ENCODE measurements around the gene AP2A1.

The AP2A1 gene

GRCh38 chr19:49795615-49796014 lies 28.8 kb downstream of the AP2A1 start:
- no peak for DNase-seq

DNA sequence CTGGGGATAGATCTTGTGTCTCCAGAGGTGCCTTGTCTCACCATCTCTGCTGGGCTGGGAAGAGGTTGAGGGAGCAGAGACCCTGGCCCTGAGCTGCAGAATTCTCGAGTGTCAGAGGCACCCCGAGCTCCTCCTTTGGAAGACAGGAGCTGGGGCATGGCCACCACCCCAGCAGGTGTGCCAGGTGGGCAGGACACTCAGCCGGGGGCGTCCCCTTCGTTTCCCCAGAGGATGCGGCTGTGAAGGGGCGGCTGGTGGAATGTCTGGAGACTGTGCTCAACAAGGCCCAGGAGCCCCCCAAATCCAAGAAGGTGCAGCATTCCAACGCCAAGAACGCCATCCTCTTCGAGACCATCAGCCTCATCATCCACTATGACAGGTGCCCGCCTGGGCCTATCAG lies 31.8 kb downstream of the AP2A1 start:
- no peak for DNase-seq

DNA sequence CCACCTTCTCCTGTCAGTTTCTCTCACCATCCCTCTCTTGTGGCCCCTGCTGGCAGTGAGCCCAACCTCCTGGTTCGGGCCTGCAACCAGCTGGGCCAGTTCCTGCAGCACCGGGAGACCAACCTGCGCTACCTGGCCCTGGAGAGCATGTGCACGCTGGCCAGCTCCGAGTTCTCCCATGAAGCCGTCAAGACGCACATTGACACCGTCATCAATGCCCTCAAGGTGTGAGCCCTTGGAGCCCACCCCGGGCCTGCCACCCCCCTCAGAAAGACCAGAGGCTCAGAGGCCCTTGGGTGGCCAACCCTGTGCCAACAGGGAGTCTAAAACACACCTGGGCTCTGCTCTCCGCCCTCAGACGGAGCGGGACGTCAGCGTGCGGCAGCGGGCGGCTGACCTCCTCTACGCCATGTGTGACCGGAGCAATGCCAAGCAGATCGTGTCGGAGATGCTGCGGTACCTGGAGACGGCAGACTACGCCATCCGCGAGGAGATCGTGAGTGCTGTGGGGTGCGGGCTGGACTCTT lies 32.5 kb downstream of the AP2A1 start:
- DNase-seq = no peak

- no peak for DNase-seq
Observed at GRCh38 chr19:49799798-49800376, 33.1 kb downstream of the AP2A1 start.

- DNase-seq = no peak
Observed at GRCh38 chr19:49800771-49801170, 34.0 kb downstream of the AP2A1 start.

- no peak for DNase-seq
Observed at GRCh38 chr19:49801401-49801888, 34.6 kb downstream of the AP2A1 start.

DNA sequence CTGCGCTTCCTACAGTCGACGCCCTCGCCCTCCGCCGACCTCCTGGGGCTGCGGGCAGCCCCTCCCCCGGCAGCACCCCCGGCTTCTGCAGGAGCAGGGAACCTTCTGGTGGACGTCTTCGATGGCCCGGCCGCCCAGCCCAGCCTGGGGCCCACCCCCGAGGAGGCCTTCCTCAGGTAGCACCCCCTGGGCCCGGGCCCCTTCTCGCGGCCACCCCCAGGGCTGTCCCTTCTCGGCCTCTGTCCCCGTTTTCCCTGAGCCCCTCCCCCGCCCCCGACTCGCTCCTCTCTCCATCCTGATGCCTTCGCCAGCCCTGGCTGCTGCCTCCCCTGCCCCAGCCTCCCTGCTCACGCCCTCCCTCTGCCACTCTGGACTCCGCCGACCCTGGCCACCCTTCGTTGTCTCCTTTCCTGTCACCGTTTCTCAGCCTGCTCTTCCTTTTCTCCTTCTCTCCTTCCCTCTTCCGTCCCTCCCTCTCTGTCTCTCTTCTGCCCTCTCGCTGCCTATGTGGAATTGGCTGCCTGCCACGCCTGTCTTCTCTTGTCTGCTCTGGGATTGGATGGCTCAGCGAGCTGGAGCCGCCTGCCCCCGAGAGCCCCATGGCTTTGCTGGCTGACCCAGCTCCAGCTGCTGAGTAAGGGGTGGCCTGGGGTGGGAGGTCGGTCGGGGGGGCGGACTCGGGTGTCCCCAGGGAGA lies 35.3 kb downstream of the AP2A1 start:
- DNase-seq = no peak

DNA sequence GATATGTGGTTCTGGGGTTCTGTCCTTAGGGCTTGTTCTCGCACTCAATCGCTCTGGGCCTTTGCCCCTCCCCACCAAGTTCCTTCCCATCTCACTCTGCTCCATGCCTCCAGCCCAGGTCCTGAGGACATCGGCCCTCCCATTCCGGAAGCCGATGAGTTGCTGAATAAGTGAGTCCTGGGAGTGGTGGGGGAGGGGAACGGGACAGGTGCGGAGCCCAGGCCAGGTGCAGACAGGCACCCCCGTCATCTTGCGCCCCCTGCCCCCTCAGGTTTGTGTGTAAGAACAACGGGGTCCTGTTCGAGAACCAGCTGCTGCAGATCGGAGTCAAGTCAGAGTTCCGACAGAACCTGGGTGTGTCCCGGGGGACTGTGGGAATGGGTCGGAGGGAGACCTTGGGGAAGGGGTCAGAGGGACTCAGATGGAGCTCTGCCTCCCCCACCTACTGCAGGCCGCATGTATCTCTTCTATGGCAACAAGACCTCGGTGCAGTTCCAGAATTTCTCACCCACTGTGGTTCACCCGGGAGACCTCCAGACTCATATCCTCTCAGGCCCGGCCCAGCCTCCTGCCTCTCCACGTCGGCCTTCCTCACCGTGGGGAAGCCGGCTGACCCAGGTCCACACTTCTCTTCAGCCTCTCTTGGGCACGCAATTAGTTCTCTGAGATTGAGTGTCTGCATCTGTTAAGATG lies 36.2 kb downstream of the AP2A1 start:
- no peak for DNase-seq

GRCh38 chr19:49803529-49803856 lies 36.7 kb downstream of the AP2A1 start:
- no peak for DNase-seq

- DNase-seq = no peak
Observed at GRCh38 chr19:49805822-49806619, 39.2 kb downstream of the AP2A1 start.

- no peak for DNase-seq
Observed at GRCh38 chr19:49806620-49806959, 39.8 kb downstream of the AP2A1 start.

DNA sequence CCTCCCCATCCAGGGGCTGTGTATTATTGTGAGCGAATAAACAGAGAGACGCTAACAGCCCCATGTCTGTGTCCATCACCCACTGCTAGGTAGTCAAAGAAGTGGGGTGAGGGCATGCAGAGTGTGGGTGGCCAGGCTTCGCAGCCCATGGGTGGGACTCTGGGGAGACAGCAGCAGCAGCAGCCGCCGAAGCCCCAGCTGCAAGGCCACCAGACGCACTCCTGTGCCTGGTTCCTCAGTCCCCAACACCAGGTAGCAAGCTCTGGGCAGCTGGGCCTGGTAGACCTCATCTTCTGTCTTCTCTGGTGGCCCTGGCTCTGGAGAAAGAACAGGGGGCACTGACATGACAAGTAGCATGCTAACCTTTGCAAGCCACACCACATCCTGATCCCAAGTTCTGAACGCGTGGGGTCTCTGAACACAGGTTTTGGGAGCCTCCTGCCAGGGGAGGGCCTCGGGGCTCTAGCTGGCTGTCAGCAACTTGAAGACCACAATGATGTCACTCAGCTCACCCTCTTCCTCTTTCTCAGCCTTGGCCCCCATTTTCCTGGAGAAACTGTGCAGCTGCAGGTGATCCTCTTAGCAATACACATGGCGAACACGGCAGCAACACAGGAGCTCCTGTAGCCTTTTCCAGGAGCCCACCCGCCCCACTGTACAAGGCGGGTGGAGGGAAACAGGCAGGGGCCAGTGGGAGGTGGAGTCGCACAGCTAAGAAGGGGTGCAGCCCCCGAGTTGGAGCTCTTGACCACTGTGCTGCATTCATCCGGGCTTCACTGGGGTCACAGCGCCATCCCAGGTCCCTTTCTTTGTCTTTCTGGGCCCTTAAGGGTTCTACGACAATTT lies 40.5 kb downstream of the AP2A1 start:
- DNase-seq = no peak

GRCh38 chr19:49807904-49808675 lies 41.3 kb downstream of the AP2A1 start:
- DNase-seq = no peak

- no peak for DNase-seq
Observed at GRCh38 chr19:49808711-49809159, 41.9 kb downstream of the AP2A1 start.

GRCh38 chr19:49809160-49809940 lies 42.5 kb downstream of the AP2A1 start:
- DNase-seq = no peak

DNA sequence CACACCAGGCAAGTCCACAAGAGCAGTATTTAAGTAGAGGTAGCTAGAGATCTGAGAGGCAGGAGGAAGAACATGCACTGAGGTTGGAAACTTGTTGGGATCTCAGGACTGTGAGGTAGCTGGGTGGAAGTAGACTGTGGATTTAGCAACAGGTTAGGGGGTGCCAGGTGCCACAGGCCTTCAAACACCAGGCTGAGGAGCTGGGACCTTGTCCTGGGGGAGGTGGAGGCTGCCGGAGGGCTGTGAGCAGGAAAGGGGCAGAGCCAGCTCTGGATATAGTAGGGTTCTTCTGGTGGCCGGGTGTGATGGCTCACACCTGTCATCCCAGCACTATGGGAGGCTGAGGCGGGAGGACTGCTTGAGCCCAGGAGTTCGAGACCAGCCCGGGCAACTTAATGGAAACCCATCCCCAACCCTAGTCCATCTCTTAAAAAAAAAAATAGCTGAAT lies 43.2 kb downstream of the AP2A1 start:
- no peak for DNase-seq

DNA sequence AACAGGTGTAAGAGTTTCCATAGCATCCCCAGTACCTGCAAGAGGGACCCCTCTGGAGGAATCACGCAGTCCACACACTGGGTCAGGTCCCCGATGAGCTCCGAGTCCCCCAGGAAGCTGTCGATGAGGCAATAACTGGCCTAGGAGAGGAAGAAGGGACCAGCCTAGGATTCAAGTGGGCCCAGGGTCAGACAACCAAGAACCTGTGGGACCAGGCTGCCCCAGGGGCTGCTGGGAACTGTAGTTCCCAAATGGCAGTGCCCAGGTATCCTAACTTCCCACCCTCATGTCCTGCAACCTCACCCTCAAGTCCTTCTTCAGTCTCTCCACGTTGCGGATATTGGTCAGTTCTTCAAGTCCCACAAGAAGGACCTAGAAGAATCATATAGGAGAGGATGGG lies 44.5 kb downstream of the AP2A1 start:
- DNase-seq = no peak

- DNase-seq = peak in 1 of 2 experiments; percentile 24
Observed at GRCh38 chr19:49812452-49812996, 45.7 kb downstream of the AP2A1 start.

GRCh38 chr19:49812997-49813861 lies 46.4 kb downstream of the AP2A1 start, which contains the start of gene FUZ:
TSS of gene FUZ (minus strand) at chr19:49813292. CDS start at chr19:49813106, 186 bp downstream.
- DNase-seq = peak; percentile 94 to 96

All from SW 1271 (cell line).